HepG2 (cell line): ENCODE data around the gene TOP3B. TPM values are rescaled to one million over a fixed set of nuclear protein-coding genes. Genes with fewer than 3 reads are reported as not detected.

Experiments
- ATAC-seq: fragments of 200-7000 bp; cut with Tn5 transposase; 3 replicates; pipeline ENCODE4 v1.9.1; 2020; ENCODE audit warnings: mild to moderate bottlenecking, moderate library complexity
- BruUV-seq: library from RNA; stranded (reverse); fragments of 400-500 nt; replicated peaks from 2 replicates; lab custom pipeline; 2021; lab: Mats Ljungman, UMichigan
- CTCF ChIA-PET: fragments of 300-600 bp; formaldehyde crosslinking; extraction: SDS; loops from one replicate; lab custom pipeline; 2021; ENCODE audit warnings: low total read pairs, inconsistent platforms, low intra/inter-chr PET ratio; lab: Yijun Ruan, JAX
- POLR2A ChIA-PET: fragments of 350-600 bp; sonication (Branson Sonifier 250); formaldehyde crosslinking; loops from one replicate; lab custom pipeline; 2020; ENCODE audit warnings: antibody characterized with exemption, inconsistent platforms; lab: Yijun Ruan, JAX
- DNase-seq: peaks from one replicate; pipeline ENCODE4 v3.0.0-alpha.2; 2015; ENCODE audit warnings: low spot score
- FAIRE-seq: peaks from 3 replicates; lab custom pipeline; 2011; peaks lifted over from hg19 to GRCh38; lab: Jason Lieb, UNC
- H2AFZ ChIP-seq: one replicate; pipeline ENCODE4 v1.6.1; 2011; ENCODE audit warnings: low read length, inconsistent platforms
- H3K27ac ChIP-seq: fragments of 300-600 bp; 3 replicates; pipeline ENCODE4 v1.8.0; 2011; ENCODE audit warnings: mixed run types, mild to moderate bottlenecking, mixed read lengths, low read length, inconsistent platforms; ENCODE audit not compliant: insufficient read depth; ENCODE audit errors: extremely low read length
- H3K27me3 ChIP-seq, 2 experiments: fragments of 200-600 bp in 1 of 2; 2 replicates in 1 of 2; 3 replicates in 1 of 2; pipeline versions ENCODE4 v1.6.0 to v1.8.0; 2011; ENCODE audit warnings: low read length in 2 of 2, mild to moderate bottlenecking in 2 of 2, moderate library complexity in 2 of 2, inconsistent platforms in 1 of 2; ENCODE audit not compliant: insufficient read depth in 2 of 2, control insufficient read depth in 1 of 2
- H3K36me3 ChIP-seq, 2 experiments: fragments of 200-600 bp in 1 of 2; replicated peaks in 1 of 2; 2 replicates in 1 of 2; 3 replicates in 1 of 2; pipeline versions ENCODE4 v1.5.1 to v1.8.0; 2011; ENCODE audit warnings: low read length in 2 of 2, inconsistent platforms in 1 of 2; ENCODE audit not compliant: insufficient read depth in 2 of 2, control insufficient read depth in 1 of 2
- H3K4me1 ChIP-seq: 2 replicates; pipeline ENCODE4 v1.5.1; 2012; ENCODE audit warnings: low read length, inconsistent platforms; ENCODE audit not compliant: insufficient read depth
- H3K4me2 ChIP-seq: 2 replicates; pipeline ENCODE4 v1.6.0; 2011; ENCODE audit warnings: low read depth, low read length, inconsistent platforms
- H3K4me3 ChIP-seq, 3 experiments: fragments of 200-600 bp in 1 of 3; sonication (generic), shearing (Covaris generic) in 1 of 3; replicated peaks in 1 of 3; 2 replicates each; pipeline ENCODE4 v1.5.1; 2011 to 2016; ENCODE audit warnings: low read length in 3 of 3, inconsistent platforms in 2 of 3, low read depth in 2 of 3, mild to moderate bottlenecking in 2 of 3, control low read depth in 1 of 3, mixed read lengths in 1 of 3; ENCODE audit not compliant: insufficient read depth in 1 of 3
- H3K79me2 ChIP-seq: one replicate; pipeline ENCODE4 v1.6.1; 2011; ENCODE audit warnings: low read length, inconsistent platforms; ENCODE audit not compliant: insufficient read depth
- H3K9ac ChIP-seq: 2 replicates; pipeline ENCODE4 v1.6.0; 2011; ENCODE audit warnings: mild to moderate bottlenecking, low read depth, low read length, inconsistent platforms; ENCODE audit not compliant: insufficient read depth
- H3K9me3 ChIP-seq: 2 replicates; pipeline ENCODE4 v1.5.1; 2012; ENCODE audit warnings: mild to moderate bottlenecking, low read length
- H4K20me1 ChIP-seq: 2 replicates; pipeline ENCODE4 v1.6.0; 2011; ENCODE audit warnings: inconsistent platforms, mild to moderate bottlenecking, low read length, moderate library complexity; ENCODE audit not compliant: insufficient read depth
- FOSL2 ChIP-seq: sonication (generic); formaldehyde crosslinking; IDR thresholded peaks from 2 replicates; pipeline ENCODE4 v1.4.0; 2020; ENCODE audit warnings: missing genetic modification reagents
- FOXA3 ChIP-seq: IDR thresholded peaks from 2 replicates; pipeline ENCODE4 v1.6.1; 2016; ENCODE audit warnings: missing genetic modification reagents, missing compliant biosample characterization
- NFE2 ChIP-seq: sonication (generic); formaldehyde crosslinking; IDR thresholded peaks from 2 replicates; pipeline ENCODE4 v1.4.0; 2020; ENCODE audit warnings: missing genetic modification reagents
- PAX8 ChIP-seq: sonication (generic); formaldehyde crosslinking; IDR thresholded peaks from 2 replicates; pipeline ENCODE4 v1.8.0; 2022; ENCODE audit warnings: mild to moderate bottlenecking, missing genetic modification reagents, borderline replicate concordance
- STAT5B ChIP-seq: sonication (generic); formaldehyde crosslinking; IDR thresholded peaks from 2 replicates; pipeline ENCODE4 v1.4.0; 2020; ENCODE audit warnings: missing genetic modification reagents
- ZNF121 ChIP-seq: sonication (generic); formaldehyde crosslinking; IDR thresholded peaks from 2 replicates; pipeline ENCODE4 v1.5.0; 2020; ENCODE audit warnings: mild to moderate bottlenecking, missing genetic modification reagents
- ZNF432 ChIP-seq: sonication (generic); formaldehyde crosslinking; IDR thresholded peaks from 2 replicates; pipeline ENCODE4 v1.5.0; 2020; ENCODE audit warnings: missing genetic modification reagents, mild to moderate bottlenecking, borderline replicate concordance
- ZNF724P ChIP-seq: sonication (generic); formaldehyde crosslinking; IDR thresholded peaks from 2 replicates; pipeline ENCODE4 v1.8.0; 2022; ENCODE audit warnings: missing genetic modification reagents, borderline replicate concordance
- WGBS: methylation state at CpG from one replicate; pipeline ENCODE4 v1.1.6; 2017; ENCODE audit warnings: low lambda C conversion rate; 5-methylcytosine and 5-hydroxymethylcytosine counted together
- in situ Hi-C: cut with HindIII; loops from 2 replicates; pipeline ENCODE4 v1.10.0; 2017; ENCODE audit warnings: low pct_unique_long_range_greater_than_20kb; ENCODE audit not compliant: extremely low pct_ligation_motif_present
- intact Hi-C: fragments of 100-400 bp; cut with micrococcal nuclease; formaldehyde crosslinking; loops from one replicate; pipeline ENCODE4 v1.10.0; 2022; ENCODE audit not compliant: unreplicated experiment
- polyA plus RNA-seq, 8 experiments: library from polyadenylated mRNA; depleted of rRNA in 3 of 8; stranded (reverse) in 7 of 8; unstranded in 1 of 8; fragments of >200 nt; fragmentation: Illumina TruSeq in 4 of 8; extraction: Trizol in 4 of 8; gene quantifications; 2 replicates each; pipeline versions ENCODE4 v1.2.1 to v1.2.3, GENCODE V29; 2011 to 2016; ENCODE audit warnings: low read depth in 4 of 8, missing spikeins in 1 of 8, mixed read lengths in 1 of 8; ENCODE audit not compliant: insufficient read depth in 1 of 8
- total RNA-seq, 5 experiments: library from RNA; depleted of rRNA; stranded (reverse); fragments of >200 nt; fragmentation: Illumina TruSeq; extraction: Trizol; gene quantifications; 2 replicates each; pipeline ENCODE4 v1.2.3, GENCODE V29; 2016; ENCODE audit warnings: low read depth in 1 of 5
- TF ChIP-seq, protein P1 (sequence below): sonication (generic); formaldehyde crosslinking; IDR thresholded peaks from 2 replicates; pipeline ENCODE4 v1.4.0; 2020; ENCODE audit warnings: missing genetic modification reagents
- TF ChIP-seq, protein P2 (sequence below): sonication (generic); formaldehyde crosslinking; IDR thresholded peaks from 2 replicates; pipeline ENCODE4 v1.5.0; 2020; ENCODE audit warnings: missing genetic modification reagents, mild to moderate bottlenecking, borderline replicate concordance
- TF ChIP-seq, protein P3 (sequence below): sonication (generic); formaldehyde crosslinking; IDR thresholded peaks from 2 replicates; pipeline ENCODE4 v1.5.0; 2020; ENCODE audit warnings: mild to moderate bottlenecking, missing genetic modification reagents

The TOP3B gene
- total and polyA plus RNA-seq, 2 of the 13 experiments (the other 11 are each of a cell fraction or from before 2014, with no cell fraction given) = 28.5 to 29.7 TPM

DNA sequence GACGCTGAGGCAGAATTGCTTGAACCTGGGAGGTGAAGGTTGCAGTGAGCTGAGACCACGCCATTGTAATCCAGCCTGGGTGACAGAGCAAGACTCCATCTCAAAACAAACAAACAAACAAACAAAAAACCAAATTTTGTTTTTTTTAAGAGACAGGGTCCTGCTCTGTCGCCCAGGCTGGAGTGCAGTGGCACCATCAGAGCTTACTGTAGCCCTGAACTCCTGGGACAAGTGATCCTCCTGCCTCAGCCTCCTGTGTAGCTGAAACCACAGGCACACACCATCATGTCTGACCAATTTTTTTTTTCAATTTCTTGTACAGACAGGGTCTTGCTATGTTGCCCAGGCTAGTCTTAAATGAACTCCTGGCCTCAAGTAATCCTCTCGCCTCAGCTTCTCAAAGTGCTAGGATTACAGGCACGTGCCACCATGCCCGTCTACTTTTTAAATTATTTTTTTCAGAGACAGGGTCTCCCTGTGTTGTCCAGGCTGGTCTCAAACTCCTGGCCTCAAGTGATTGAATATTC, 16.8 kb downstream of the TOP3B start:
- ChIA-PET CTCF (no interaction called here), POLR2A (no interaction called here)
- H3K9ac ChIP-seq = no peak overlapping the region
- H3K79me2 ChIP-seq = no peaks in the 10 kb centered on the region
- H2AFZ ChIP-seq = no peak overlapping the region
- intact Hi-C loops = no loop called here
- DNase-seq (no peak), ATAC-seq (no peak), FAIRE-seq (no peak)
- no peaks in the 10 kb centered on the region for H3K4me1 ChIP-seq
- in situ Hi-C loops = no loop called here
- WGBS = 99% methylated on average over 6 of the region's 6 CpGs
- BruUV-seq = no TSS peak
- H3K4me3 ChIP-seq = no peak overlapping the region
- no peaks in the 10 kb centered on the region for H4K20me1 ChIP-seq
- H3K27ac ChIP-seq = no peak overlapping the region
- H3K27me3 ChIP-seq = no peaks in the 10 kb centered on the region
- H3K36me3 ChIP-seq = peaks cover 24 to 75% of the 10 kb centered on the region in 2 experiments
- no peak for TF ChIP-seq NFE2 (CRISPR knock-in tag)
- no peak overlapping the region for H3K4me2 ChIP-seq
- H3K9me3 ChIP-seq = no peaks in the 10 kb centered on the region

DNA sequence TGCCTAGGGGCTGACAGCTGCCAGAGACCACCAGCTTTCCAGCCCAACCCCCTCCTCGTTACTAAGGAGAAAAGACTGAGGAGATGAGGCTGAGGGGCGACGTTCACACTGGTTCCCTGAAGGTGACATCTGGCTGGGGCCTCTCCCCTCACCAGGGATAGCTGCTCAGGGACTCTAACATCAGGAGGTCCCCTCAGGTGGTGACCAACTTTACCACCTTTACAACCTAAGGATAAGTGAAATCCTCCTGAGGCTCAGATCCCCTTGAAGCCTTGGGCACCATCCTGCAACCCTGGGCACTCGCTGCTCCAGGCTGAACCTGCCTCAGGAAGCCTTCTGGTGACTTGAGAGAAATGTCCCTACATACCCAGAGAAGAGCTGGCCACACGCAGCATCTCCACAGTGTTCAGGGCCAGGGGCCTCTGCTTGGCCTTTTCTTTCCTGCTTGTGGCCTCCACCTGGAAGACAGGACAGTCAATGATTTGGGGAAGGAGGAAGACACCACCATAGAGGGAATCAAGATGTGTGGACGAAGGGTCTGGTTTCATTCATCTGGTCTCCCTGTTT, 17.6 kb downstream of the TOP3B start:
- WGBS = 100% methylated on average over 6 of the region's 6 CpGs
- intact Hi-C loops = no loop called here
- no peak overlapping the region for H3K4me2 ChIP-seq
- H2AFZ ChIP-seq = no peak overlapping the region
- CTCF ChIA-PET = no interaction called here
- no peak for FAIRE-seq
- no peak for DNase-seq
- no peaks in the 10 kb centered on the region for H4K20me1 ChIP-seq
- H3K9ac ChIP-seq = no peak overlapping the region
- no peaks in the 10 kb centered on the region for H3K9me3 ChIP-seq
- no peak for ATAC-seq
- H3K27me3 ChIP-seq = no peaks in the 10 kb centered on the region
- H3K4me3 ChIP-seq = no peak overlapping the region
- H3K36me3 ChIP-seq = peaks cover 19 to 67% of the 10 kb centered on the region in 2 experiments
- no peaks in the 10 kb centered on the region for H3K79me2 ChIP-seq
- POLR2A ChIA-PET = no interaction called here
- TF ChIP-seq FOXA3 (CRISPR knock-in tag) (no peak), ZNF121 (CRISPR knock-in tag) (no peak), PAX8 (CRISPR knock-in tag) (no peak), ZNF432 (CRISPR knock-in tag) (no peak), ZNF724P (CRISPR knock-in tag) (no peak), STAT5B (CRISPR knock-in tag) (no peak), FOSL2 (no peak)
- TF ChIP-seq, protein P1, sequence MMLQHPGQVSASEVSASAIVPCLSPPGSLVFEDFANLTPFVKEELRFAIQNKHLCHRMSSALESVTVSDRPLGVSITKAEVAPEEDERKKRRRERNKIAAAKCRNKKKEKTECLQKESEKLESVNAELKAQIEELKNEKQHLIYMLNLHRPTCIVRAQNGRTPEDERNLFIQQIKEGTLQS (CRISPR knock-in tag) = no peak
- TF ChIP-seq, protein P2, sequence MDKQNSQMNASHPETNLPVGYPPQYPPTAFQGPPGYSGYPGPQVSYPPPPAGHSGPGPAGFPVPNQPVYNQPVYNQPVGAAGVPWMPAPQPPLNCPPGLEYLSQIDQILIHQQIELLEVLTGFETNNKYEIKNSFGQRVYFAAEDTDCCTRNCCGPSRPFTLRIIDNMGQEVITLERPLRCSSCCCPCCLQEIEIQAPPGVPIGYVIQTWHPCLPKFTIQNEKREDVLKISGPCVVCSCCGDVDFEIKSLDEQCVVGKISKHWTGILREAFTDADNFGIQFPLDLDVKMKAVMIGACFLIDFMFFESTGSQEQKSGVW (CRISPR knock-in tag) = no peak
- TF ChIP-seq, protein P3, sequence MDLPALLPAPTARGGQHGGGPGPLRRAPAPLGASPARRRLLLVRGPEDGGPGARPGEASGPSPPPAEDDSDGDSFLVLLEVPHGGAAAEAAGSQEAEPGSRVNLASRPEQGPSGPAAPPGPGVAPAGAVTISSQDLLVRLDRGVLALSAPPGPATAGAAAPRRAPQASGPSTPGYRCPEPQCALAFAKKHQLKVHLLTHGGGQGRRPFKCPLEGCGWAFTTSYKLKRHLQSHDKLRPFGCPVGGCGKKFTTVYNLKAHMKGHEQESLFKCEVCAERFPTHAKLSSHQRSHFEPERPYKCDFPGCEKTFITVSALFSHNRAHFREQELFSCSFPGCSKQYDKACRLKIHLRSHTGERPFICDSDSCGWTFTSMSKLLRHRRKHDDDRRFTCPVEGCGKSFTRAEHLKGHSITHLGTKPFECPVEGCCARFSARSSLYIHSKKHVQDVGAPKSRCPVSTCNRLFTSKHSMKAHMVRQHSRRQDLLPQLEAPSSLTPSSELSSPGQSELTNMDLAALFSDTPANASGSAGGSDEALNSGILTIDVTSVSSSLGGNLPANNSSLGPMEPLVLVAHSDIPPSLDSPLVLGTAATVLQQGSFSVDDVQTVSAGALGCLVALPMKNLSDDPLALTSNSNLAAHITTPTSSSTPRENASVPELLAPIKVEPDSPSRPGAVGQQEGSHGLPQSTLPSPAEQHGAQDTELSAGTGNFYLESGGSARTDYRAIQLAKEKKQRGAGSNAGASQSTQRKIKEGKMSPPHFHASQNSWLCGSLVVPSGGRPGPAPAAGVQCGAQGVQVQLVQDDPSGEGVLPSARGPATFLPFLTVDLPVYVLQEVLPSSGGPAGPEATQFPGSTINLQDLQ (CRISPR knock-in tag) = no peak
- no peak overlapping the region for H3K27ac ChIP-seq
- in situ Hi-C loops = no loop called here
- no TSS peak for BruUV-seq
- no peaks in the 10 kb centered on the region for H3K4me1 ChIP-seq
